Measurements from ENCODE around the gene USP13.

- TF ChIP-seq GATA2 (IDR thresholded peaks at IDR 0.05; ENCODE audit: low read depth, low read length): no peak
- no peak for TF ChIP-seq GATA3 (IDR thresholded peaks at IDR 0.05; ENCODE audit: low read depth, low read length)
Observed at GRCh38 chr3:179832333-179832854, 179.6 kb downstream of the USP13 start.

All from SH-SY5Y (cell line).